ENCODE measurements around the gene MINDY4.

- TF ChIP-seq CTCF (IDR thresholded peaks at IDR 0.05) (no peak), POLR2A (IDR thresholded peaks at IDR 0.05; ENCODE audit: low read depth) (no peak)
Measured at GRCh38 chr7:30849565-30849964, 78.3 kb downstream of the MINDY4 start.
